BLaER1 treated with 17β-estradiol and CSF1 and Interleukin-3, amounts not matched to agents 10 nM and 100 nM (cell line): ENCODE data around the gene MICB.

Experiments
- H3K27ac ChIP-seq, 11 experiments: shearing (Covaris generic); formaldehyde crosslinking; 2 replicates each; pipeline ENCODE4 v1.8.1; 2022
- H3K27me3 ChIP-seq, 11 experiments: shearing (Covaris generic); formaldehyde crosslinking; 2 replicates each; pipeline ENCODE4 v1.8.1; 2022
- H3K36me3 ChIP-seq, 11 experiments: shearing (Covaris generic); formaldehyde crosslinking; 2 replicates each; pipeline ENCODE4 v1.8.1; 2022
- H3K4me1 ChIP-seq, 10 experiments: shearing (Covaris generic); formaldehyde crosslinking; 2 replicates each; pipeline ENCODE4 v1.8.1; 2022
- H3K4me2 ChIP-seq, 11 experiments: shearing (Covaris generic); formaldehyde crosslinking; 2 replicates each; pipeline ENCODE4 v1.8.1; 2022
- H3K4me3 ChIP-seq, 10 experiments: shearing (Covaris generic); formaldehyde crosslinking; 2 replicates each; pipeline ENCODE4 v1.8.1; 2022
- H3K9ac ChIP-seq, 11 experiments: shearing (Covaris generic); formaldehyde crosslinking; 2 replicates each; pipeline ENCODE4 v1.8.1; 2022
- H3K9me3 ChIP-seq, 11 experiments: shearing (Covaris generic); formaldehyde crosslinking; replicated peaks in 1 of 11; 2 replicates each; pipeline ENCODE4 v1.8.1; 2022
- H4K20me1 ChIP-seq, 11 experiments: shearing (Covaris generic); formaldehyde crosslinking; 2 replicates each; pipeline ENCODE4 v1.8.1; 2022
- Cebpa-rat ChIP-seq, 11 experiments: shearing (Covaris generic); IDR thresholded peaks; 2 replicates each; pipeline ENCODE4 v1.8.1; 2022

Gene MICB

DNA sequence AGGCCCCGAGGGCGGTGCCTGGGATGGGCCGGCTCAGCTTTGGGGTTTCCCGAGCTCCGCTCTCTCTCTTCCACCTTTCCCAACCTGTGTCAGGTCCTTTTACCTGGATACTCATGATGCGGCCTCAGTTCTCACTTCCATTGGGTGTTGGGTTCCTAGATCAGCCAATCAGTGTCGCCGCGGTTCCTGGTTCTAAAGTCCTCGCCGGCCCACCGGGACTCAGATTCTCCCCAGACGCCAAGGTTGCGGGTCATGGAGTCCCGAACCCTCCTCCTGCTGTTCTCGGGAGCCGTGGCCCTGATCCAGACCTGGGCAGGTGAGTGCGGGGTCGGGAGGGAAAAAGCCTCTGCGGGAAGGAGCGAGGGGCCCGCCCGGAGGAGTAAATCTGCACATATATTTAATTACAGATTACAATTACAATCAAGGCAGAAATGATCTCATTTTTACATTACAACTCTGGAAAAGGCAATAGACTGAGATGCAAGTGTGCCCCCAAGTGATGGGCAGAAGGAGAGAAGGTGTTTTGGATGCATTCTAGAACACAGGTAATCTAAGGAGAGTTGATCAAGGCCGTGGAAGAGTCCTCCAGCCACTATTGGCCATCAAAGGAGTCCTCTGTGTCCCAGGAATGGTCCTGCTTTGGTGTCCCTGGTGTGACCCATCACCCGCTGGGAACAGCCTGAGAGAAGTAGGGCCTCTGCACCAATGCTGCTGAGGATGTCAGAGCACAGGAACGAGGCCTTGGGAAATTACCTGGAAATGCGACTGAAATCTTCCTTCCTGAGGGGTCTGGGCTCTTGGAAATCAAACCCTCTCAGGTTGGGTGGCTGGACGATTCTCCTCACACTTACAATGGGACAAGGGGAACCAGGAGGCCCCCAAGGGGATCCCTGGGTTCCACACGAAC is 34.7 kb upstream of the MICB start:
- peaks cover 0 to 29% (median 5%) of the 10 kb centered on the region in 11 experiments; a peak in 6 of 22 replicates for H3K36me3 ChIP-seq
- peak overlapping the region; percentile 54 to 77 (median 69) for H3K4me3 ChIP-seq
- H3K9me3 ChIP-seq, result no peaks in the 10 kb centered on the region
- peak overlapping the region; percentile 80 to 96 (median 90) for H3K4me2 ChIP-seq
- no peaks in the 10 kb centered on the region for H3K27me3 ChIP-seq
- peaks cover 31 to 52% (median 38%) of the 10 kb centered on the region in 10 experiments for H3K4me1 ChIP-seq
- peaks cover 0 to 37% (median 27%) of the 10 kb centered on the region in 11 experiments; a peak in 10 of 22 replicates for H4K20me1 ChIP-seq
- peak overlapping the region; percentile 31 to 76 (median 66); a peak in 20 of 22 replicates for H3K27ac ChIP-seq
- no peak for TF ChIP-seq Cebpa-rat (IDR thresholded peaks at IDR 0.05)
- H3K9ac ChIP-seq, result peak overlapping the region; percentile 70 to 81 (median 78)

DNA sequence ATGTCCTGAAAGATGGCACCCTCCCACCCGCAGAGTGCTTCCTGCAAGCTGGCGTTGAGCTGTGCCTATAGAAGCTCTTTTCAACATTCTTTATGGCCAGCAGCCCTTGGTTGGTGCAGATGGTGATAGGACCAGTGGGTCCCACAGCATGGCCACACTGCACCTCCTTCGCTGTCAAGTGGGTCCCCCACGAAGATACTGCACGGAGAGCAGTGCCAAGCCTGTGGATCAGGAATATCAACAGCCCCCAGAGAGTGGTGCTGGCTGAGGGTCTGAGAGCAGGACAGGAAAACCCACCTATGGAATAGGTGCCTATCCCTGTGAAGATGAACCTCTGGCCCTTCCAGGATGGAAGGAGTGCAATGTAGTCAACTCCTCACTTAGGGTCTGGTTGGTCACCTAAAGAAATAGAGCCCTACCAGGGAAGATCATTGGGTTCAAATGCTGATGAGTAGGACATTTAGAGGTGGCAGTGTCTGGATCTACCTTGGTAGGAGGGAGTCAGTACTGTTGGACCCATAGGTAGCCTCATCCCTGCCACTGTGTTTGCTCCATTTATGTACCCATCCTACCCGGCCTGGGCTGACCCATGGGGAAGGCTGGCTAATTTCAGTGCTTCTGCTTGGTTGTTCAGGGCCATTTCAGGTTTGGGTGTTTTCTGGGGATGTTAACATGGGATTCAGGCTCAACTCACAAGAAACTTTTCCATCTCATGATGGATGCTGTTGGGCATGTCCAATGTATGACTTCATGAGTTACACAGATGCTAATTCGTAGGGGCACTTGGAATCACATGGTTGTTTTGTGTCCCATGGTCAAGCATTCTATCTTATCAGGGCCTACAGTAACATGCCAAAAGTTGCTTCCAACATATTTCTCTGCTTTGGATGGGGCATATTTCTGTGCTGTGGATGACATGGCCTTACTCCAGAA is 33.4 kb upstream of the MICB start:
- Histone ChIP-seq H3K9me3 (no peaks in the 10 kb centered on the region), H3K27ac (no peak overlapping the region), H3K4me2 (peak overlapping the region; percentile 80 to 96 (median 90)), H3K36me3 (peaks cover 0 to 35% (median 5%) of the 10 kb centered on the region in 11 experiments; a peak in 6 of 22 replicates), H3K4me1 (peaks cover 31 to 52% (median 38%) of the 10 kb centered on the region in 10 experiments), H3K4me3 (peak overlapping the region; percentile 54 to 77 (median 69); a peak in 18 of 20 replicates), H4K20me1 (peaks cover 0 to 47% (median 27%) of the 10 kb centered on the region in 11 experiments; a peak in 10 of 22 replicates), H3K9ac (peak overlapping the region in 1 of 11 experiments; percentile 81; a peak in 2 of 22 replicates), H3K27me3 (no peaks in the 10 kb centered on the region)
- TF ChIP-seq Cebpa-rat (IDR thresholded peaks at IDR 0.05), result no peak

DNA sequence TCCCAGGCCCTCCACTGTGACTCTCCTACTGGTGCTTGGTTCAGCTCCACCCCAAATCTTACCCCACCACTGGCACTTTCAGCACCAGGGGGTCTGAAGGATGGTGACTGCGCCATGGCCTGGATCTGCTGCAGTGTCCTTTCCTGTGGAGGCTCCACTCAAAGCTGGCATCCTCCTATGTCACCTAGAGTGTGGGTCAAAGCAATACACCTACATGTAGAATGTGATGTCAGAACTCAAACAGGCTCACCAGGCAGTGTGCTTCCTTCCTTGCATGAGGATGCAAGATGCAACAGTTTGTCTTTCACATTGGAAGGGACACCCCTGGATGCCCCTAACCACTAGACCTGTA is 32.8 kb upstream of the MICB start:
- no peak for TF ChIP-seq Cebpa-rat (IDR thresholded peaks at IDR 0.05)
- peaks cover 35 to 52% (median 38%) of the 10 kb centered on the region in 10 experiments for H3K4me1 ChIP-seq
- H4K20me1 ChIP-seq, result peaks cover 0 to 47% (median 27%) of the 10 kb centered on the region in 11 experiments; a peak in 10 of 22 replicates
- peaks cover 0 to 35% (median 5%) of the 10 kb centered on the region in 11 experiments; a peak in 7 of 22 replicates for H3K36me3 ChIP-seq
- H3K4me3 ChIP-seq, result peak overlapping the region in 2 of 10 experiments; percentile 73 to 77; a peak in 1 of 20 replicates
- H3K27ac ChIP-seq, result no peak overlapping the region
- no peak overlapping the region for H3K9ac ChIP-seq
- no peaks in the 10 kb centered on the region for H3K27me3 ChIP-seq
- no peaks in the 10 kb centered on the region for H3K9me3 ChIP-seq
- H3K4me2 ChIP-seq, result peak overlapping the region; percentile 80 to 96 (median 90); a peak in 21 of 22 replicates

DNA sequence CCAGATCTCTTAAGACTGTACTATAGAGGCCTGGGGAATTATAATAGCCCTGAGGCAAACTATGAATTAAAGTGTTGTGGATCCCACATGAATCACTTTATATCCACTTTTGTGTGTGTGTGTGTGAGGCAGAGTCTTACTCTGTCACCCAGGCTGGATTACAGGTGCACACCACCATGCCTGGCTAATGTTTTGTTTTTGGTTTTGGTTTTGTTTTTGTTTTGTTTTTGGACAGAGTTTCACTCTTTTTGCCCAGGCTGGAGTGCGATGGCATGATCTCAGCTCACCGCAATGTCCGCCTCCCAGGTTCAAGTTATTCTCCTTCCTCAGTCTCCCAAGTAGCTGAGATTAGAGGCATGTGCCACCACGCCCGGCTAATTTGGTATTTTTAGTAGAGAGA is 32.2 kb upstream of the MICB start:
- peaks cover 0 to 47% (median 27%) of the 10 kb centered on the region in 11 experiments; a peak in 10 of 22 replicates for H4K20me1 ChIP-seq
- no peak overlapping the region for H3K4me3 ChIP-seq
- H3K36me3 ChIP-seq, result peaks cover 0 to 35% (median 5%) of the 10 kb centered on the region in 11 experiments; a peak in 8 of 22 replicates
- H3K4me2 ChIP-seq, result peak overlapping the region in 8 of 11 experiments; percentile 82 to 96 (median 90); a peak in 11 of 22 replicates
- H3K27me3 ChIP-seq, result no peaks in the 10 kb centered on the region
- no peak overlapping the region for H3K27ac ChIP-seq
- peaks cover 35 to 52% (median 42%) of the 10 kb centered on the region in 10 experiments for H3K4me1 ChIP-seq
- no peaks in the 10 kb centered on the region for H3K9me3 ChIP-seq
- no peak for TF ChIP-seq Cebpa-rat (IDR thresholded peaks at IDR 0.05)
- no peak overlapping the region for H3K9ac ChIP-seq

DNA sequence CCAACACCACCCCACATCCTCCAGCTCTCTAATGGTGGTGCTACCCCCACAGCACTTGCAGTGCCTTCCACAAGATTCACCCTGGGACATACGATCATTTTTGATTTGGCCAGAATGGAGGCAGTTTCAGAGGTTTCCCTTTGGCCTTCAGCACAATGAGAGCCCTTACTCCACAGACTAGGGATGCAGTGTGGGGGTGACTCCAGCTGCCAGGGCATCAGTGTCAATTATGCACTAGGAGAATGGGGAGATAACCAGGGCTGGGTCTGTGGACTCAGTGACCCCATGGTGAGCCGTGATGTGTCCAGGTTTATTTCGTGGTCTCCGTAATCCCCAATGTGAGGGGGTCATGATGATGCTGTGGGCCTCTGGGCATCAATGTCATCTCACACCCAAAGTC is 31.5 kb upstream of the MICB start:
- TF ChIP-seq Cebpa-rat (IDR thresholded peaks at IDR 0.05), result no peak
- H3K27me3 ChIP-seq, result no peaks in the 10 kb centered on the region
- no peaks in the 10 kb centered on the region for H3K9me3 ChIP-seq
- H3K36me3 ChIP-seq, result peaks cover 0 to 35% (median 5%) of the 10 kb centered on the region in 11 experiments; a peak in 8 of 22 replicates
- peaks cover 0 to 47% (median 27%) of the 10 kb centered on the region in 11 experiments; a peak in 10 of 22 replicates for H4K20me1 ChIP-seq
- H3K4me3 ChIP-seq, result no peak overlapping the region
- H3K27ac ChIP-seq, result no peak overlapping the region
- H3K4me1 ChIP-seq, result peaks cover 35 to 60% (median 46%) of the 10 kb centered on the region in 10 experiments
- peak overlapping the region in 2 of 11 experiments; percentile 6 to 91; a peak in 1 of 22 replicates for H3K4me2 ChIP-seq
- H3K9ac ChIP-seq, result no peak overlapping the region

DNA sequence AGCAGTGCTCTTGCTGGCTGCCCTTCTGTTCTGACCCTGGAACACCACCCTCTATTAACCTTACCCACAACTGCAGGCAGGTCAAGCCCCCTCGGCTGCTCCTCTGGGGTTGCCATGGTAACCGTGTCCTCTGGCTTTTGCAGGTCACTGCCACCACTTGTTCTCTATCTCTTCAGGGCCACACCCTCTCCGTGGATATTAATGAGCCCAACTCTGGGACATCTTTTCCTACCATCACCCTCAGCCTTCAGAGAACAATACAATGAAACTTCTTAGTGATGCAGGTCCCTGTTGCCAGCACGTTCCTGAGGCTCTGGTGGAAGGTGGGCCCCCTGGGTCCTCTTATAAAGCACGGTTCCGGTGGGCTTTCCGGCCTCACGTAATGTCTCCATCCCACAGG is 30.8 kb upstream of the MICB start:
- TF ChIP-seq Cebpa-rat (IDR thresholded peaks at IDR 0.05), result no peak
- Histone ChIP-seq H3K36me3 (peaks cover 0 to 35% (median 5%) of the 10 kb centered on the region in 11 experiments; a peak in 8 of 22 replicates), H4K20me1 (peaks cover 0 to 51% (median 27%) of the 10 kb centered on the region in 11 experiments; a peak in 10 of 22 replicates), H3K27ac (no peak overlapping the region), H3K9ac (no peak overlapping the region), H3K4me2 (peak overlapping the region in 1 of 11 experiments; percentile 91; a peak in 1 of 22 replicates), H3K4me1 (peaks cover 31 to 55% (median 42%) of the 10 kb centered on the region in 10 experiments), H3K9me3 (no peaks in the 10 kb centered on the region), H3K4me3 (no peak overlapping the region), H3K27me3 (no peaks in the 10 kb centered on the region)

DNA sequence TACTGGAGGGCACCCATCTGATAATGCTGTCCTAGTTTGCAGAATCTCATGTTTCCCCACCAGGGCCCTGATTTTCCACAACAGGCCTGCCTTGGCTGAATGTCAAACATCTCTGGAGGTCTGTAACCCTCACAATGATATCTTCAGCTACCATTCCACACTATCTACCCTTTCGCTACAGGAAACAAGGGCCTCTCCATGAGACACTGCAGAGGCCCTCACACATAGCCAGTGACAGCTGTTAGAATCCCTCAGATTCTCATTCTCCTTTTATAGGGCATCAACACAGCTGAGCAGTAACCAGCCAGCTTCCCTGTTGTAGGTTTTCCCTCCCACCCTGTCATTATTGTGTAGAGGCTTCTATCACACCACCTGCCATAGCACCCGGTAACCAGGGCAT is 29.6 kb upstream of the MICB start:
- Histone ChIP-seq H3K9me3 (no peaks in the 10 kb centered on the region), H4K20me1 (peaks cover 0 to 56% (median 32%) of the 10 kb centered on the region in 11 experiments; a peak in 10 of 22 replicates), H3K36me3 (peaks cover 0 to 35% (median 5%) of the 10 kb centered on the region in 11 experiments; a peak in 8 of 22 replicates), H3K4me2 (no peak overlapping the region), H3K4me1 (peaks cover 21 to 44% (median 31%) of the 10 kb centered on the region in 10 experiments), H3K27me3 (no peaks in the 10 kb centered on the region), H3K4me3 (no peak overlapping the region), H3K27ac (no peak overlapping the region), H3K9ac (no peak overlapping the region)
- TF ChIP-seq Cebpa-rat (IDR thresholded peaks at IDR 0.05), result no peak

DNA sequence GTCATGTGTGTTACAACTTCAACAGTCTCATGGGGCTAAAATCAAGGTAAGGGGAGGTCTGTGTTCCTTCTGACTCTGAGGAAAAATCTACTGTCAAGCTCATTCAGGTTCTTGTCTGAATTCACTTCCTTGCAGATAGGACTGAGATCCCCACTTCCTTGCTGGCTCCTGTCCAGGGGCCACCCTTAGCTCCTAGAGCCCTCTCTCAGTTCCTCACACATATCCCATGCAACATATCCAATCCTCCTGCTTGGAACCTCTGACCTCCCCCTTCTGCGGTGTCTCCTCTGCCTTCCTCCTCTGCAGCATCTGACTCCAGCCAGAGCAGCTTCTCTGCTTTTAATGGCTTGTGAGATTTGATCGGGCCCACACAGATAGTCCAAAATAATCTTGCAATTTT is 27.1 kb upstream of the MICB start:
- H4K20me1 ChIP-seq, result peaks cover 0 to 47% (median 18%) of the 10 kb centered on the region in 11 experiments; a peak in 11 of 22 replicates
- no peak overlapping the region for H3K9ac ChIP-seq
- peaks cover 0 to 27% (median 0%) of the 10 kb centered on the region in 11 experiments; a peak in 6 of 22 replicates for H3K36me3 ChIP-seq
- no peaks in the 10 kb centered on the region for H3K27me3 ChIP-seq
- H3K4me3 ChIP-seq, result no peak overlapping the region
- H3K4me2 ChIP-seq, result peak overlapping the region in 3 of 11 experiments; percentile 1 to 46 (median 19); a peak in 3 of 22 replicates
- H3K9me3 ChIP-seq, result no peaks in the 10 kb centered on the region
- H3K27ac ChIP-seq, result no peak overlapping the region
- no peak for TF ChIP-seq Cebpa-rat (IDR thresholded peaks at IDR 0.05)
- peaks cover 0 to 33% (median 10%) of the 10 kb centered on the region in 10 experiments; a peak in 14 of 20 replicates for H3K4me1 ChIP-seq
